Activated CD4-positive, alpha-beta T cell treated with anti-CD3 and anti-CD28 coated beads, Interleukin-2, amount 50 U/mL, for 1 hour (primary cell): ENCODE measurements around the gene CTIF.
A peak's percentile ranks its signal among the peaks of the same experiment; 100 is the strongest.

Experiments
- DNase-seq: peaks from one replicate; pipeline ENCODE4 v3.0.0-alpha.2; 2020

The CTIF gene

DNA sequence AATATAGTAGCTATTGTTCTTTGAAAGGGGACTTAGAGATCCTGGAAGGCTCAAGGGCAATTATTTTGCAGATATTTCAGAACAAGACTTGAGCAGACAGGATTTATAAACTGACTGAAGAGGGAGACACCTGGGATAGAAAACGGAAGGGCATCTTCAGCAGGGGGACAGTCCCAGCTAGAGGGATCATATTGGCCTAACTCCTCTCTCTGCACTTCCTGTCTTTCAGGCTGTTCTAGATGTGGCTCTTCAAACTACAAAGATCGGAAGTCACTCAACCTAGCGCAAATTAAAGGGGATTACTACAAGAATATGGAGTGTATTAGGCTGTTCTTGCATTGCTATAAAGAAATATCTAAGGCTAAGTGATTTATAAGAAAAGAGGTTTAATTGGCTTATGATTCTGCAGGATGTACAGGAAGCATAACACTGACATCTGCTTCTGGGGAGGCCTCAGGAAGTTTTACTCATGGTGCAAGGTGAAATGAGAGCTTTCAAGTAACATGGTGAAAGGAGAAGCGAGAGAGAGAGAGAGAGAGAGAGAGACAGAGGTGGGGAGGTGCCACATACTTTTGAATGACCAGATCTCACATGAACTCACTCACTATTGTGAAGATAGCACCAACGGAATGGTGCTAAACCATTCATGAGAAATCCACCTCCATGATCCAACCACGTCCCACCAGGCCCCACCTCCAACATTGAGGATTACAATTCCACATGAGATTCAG lies 5.3 kb upstream of the CTIF start:
- no peak for DNase-seq

DNA sequence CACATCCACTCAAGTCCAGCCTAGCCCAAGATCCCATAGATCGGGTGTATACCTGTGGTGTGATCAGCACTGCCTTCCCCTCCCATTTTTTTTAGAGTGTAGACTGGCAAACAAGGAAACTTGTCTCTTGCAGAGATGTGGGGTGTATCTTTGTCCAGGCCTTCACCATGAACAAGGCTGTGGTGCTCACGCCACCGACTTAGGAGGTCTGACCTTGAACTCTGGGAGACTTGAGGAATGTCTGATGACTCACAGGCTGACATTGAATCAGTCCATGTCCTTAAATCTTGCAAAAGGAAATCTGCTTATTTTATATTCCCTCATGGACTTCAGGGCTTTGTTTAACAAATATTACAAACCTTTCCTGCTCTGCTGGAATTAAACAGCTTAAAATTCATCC lies 4.5 kb upstream of the CTIF start:
- no peak for DNase-seq

DNA sequence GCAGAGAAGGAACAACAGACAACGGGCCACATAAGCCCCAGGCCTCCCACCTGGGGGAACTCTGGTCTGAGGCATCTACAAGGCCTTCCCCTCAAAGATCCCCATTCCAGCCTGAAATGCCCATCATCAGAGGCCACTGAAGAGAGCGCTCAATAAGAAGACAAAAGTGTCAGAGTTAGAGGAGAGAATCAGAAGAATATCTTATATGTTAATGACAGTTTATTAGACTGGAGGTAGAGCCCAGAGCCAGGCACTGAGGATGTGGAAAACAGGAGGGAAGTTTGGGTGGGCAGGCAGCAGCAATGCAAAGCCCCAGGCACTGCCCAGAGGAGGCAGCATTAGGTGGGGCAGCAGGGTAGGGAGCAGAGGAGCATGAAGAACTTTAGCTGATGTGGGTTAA lies 2.9 kb upstream of the CTIF start:
- no peak for DNase-seq

DNA sequence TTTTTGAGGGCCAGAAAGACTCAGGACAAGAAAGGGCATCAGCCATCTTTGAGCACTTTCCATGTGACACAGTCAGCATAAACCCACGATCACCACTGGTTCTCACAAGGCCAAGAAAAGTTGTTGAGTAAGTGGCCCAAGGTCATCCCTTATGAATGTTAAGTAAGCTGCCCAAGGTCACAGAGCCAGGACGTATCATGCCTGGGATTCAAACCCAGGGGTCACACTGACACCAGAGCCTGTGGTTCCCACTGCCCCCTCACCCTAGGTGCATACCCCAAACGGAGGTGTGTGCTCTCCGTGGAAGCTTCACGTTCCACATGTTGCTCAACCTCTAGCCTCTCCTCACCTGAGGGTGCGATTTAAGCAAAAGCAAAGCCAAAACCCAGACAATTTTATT lies 2.3 kb upstream of the CTIF start:
- no peak for DNase-seq

DNA sequence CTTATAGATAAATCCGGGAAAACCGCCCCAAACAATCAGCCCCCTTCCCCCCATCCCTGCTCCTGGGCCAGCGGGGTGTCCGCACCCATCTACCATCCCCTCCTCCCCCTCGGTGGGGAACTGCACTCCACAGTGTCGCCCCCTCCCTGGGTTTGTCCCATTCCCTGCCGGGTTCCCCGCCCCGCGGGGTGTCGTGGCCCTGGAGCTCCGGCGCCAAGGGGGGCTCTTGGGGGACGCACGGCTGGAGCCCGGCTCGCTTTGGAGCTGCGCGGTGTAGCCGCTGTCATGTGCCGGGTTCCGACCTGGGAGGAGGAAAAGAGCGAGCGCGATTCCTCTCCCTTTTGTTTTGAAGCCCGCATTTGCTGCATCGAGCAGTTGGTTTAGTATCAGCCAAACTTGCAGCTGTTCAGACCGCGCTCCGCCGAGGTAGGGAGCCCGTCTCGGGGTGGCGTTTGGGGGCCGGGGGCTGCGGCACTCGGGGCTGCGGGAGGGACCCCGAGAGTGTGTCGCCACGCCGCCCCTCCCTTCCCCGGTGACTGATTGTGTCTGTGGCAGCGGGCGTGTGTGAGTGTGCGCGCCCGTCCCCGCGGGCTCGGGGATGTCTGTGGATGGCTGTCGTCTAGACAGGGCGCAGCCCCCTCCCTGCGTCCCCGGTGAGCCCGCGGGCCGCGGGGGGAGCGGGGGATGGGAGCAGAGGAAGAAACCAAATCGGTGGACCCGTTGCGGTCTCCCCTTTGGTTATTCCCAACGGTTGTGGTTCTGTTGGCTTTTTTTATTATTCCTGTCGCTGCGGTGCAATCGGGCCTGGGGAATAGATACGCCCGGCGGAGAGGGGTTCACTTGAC lies 797 bp downstream of the CTIF start:
- peak; percentile 27 for DNase-seq

DNA sequence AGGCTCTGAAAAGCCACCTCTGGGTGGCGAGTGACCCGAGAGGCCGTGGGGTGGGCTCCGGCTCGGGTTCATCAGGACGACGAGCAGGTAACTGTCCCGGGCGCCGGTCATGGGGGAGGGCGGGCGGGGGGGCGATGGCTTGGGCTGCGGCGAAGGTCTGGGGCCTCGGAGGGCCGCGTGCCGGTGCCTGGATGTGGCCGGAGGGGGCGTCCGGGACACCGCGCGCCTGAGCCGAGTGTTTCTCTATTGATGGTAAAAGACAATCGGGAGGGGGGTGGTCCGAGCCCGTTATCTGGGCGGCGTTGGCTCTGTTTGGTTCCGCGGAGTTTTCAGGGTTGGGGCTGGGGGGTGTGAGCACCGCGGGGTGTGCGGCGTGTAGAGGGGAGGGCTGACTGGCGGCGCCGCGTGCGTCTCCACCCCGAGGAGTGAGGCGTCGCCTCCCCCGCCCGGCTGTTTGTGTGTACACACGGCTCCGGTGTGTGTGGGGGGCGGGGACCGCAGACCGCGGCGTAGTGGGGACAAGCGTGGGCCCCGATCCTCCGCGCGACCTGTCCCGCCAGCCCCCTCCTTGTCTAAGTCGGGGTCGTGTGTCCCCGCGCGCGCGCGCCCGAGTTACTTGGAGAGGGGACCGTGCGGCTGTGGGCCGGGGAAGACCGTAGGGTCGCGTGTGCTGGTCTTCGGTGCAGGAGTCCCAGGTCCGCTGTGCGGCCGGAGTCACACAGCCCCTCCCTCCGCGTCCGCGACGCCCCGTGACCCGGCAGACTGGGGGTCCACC lies 1.6 kb downstream of the CTIF start:
- peak; percentile 39 for DNase-seq

DNA sequence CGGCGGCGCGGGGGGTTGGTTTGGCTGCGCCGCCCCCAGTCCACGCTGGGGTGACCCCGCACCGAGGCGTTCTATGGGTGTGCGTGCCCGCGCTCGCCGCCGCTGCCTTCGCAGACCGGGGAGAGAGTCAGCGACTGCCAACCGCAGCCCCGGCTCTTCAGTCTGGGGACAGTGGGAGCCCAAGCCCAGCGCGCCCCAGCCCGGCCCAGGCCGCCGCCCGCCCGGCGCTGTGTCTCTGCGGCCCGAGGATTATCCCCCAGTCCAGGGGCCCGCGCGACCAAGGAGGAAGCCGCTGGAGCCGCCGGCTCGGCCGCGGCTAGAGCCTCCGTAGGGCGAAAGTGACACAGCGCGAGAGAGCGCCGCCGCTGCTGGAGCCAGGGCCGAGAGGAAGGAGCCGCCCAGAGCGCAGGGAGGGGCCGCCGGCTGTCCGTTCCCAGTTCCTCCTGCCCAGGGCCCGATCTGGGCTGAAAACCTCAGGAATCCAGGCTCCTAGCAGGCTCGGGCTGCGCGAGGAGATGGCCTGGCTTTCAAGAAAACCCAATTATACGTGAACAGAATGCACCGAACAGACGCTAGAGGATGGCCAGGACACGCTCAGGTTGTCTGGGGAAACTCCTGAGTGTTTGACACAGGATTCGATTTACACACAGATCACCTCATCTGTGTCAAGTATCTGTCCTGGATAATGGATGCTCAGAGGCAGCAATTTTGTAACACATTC lies 2.4 kb downstream of the CTIF start:
- peak; percentile 4 for DNase-seq

DNA sequence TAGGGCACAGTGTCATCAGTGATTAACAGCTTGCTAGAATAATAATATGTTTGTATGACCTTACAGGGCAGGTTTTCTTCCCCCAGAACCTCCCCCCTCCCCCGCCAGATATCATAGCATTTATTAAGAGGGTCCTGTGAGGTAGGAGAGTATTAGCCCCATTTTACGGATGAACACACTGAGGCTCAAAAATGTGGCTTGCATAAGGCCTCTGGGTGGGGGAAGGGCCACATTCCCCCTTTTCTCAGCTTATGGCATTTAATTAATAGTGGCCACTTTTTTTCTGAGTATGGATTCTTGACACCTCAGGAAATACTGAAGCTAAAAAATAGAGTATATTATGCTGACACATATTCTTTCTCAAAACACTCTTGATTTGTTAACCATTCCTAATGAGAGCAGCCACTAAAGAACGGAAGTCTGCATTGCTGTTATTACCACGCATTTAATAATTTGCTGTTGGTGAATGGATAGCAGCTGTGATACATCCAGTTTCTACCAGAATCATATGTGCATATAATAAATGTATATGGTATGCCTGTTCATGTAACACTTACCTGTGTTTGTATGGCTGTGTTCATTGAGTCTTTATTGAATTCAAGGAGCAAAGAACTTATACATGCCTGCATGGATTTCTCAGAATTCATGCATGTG lies 3.0 kb downstream of the CTIF start:
- DNase-seq: no peak

DNA sequence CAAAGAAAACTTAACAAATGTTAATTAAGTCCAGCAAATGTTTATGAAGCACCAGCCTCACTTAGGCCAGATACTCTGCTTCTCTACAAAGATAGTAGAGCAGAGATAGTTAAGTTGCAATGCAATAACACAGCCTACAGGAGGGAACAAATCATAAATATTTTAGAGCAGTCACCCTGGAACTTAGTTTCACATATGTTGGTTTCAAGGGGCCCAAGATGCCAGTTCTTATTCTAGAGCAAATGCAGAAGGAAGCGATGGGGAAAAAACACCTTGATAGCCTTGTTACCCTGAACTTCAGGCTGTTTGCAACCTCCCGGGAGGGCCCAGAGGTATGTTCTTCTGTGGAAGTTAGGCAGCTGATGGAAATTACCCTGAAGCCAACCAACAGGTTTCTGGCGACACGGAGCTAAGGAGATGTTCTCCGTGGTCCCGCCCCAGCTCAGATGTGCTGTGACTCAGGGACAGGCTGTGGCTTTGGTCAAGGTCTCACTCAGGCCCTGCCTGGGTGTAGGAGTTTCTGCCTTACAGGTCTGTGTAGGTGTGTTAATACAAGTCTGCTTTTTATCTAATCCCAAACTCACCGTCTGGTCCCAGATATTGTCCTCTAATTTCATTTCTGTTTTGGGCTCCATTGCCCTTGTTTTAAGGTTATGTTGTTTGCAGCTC lies 3.8 kb downstream of the CTIF start:
- no peak for DNase-seq

DNA sequence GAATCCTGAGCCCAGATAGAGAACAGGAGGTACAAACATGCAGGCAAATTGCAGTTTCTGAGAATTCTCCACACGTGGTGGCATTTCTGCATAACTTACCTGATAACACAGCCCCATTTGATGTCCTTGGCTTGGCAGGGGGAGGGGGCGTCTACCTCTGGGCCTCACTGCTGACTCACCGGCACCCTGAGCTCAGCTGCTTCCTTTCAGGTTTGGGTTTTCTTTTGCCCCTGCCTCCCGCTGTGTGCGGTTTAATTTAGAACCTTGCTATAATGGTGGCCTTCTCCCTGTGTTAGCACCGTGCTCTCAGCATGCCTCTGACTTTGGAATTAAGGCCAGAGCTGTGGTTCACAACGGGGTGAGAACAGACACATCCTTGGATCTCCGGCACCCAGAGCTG lies 4.4 kb downstream of the CTIF start:
- DNase-seq: peak; percentile 12

DNA sequence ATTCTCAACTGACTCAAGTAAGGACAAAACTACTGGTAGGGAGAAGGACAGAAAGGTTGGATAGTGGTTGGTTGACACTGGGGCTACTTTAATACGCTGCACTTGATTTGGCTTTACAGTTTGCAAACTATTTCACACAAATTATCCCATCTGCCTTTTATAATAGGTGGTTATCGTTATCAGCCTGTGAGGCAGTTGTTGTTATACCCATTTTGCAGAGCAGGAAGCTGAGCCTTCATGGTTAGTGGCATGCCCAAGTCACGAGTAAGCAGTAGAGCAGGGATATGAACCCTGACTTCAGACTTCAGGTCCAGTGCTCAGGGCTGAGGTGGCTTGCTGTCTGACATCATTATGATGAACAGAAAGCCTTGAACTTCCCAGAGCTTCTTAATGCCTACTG lies 5.3 kb downstream of the CTIF start:
- no peak for DNase-seq

DNA sequence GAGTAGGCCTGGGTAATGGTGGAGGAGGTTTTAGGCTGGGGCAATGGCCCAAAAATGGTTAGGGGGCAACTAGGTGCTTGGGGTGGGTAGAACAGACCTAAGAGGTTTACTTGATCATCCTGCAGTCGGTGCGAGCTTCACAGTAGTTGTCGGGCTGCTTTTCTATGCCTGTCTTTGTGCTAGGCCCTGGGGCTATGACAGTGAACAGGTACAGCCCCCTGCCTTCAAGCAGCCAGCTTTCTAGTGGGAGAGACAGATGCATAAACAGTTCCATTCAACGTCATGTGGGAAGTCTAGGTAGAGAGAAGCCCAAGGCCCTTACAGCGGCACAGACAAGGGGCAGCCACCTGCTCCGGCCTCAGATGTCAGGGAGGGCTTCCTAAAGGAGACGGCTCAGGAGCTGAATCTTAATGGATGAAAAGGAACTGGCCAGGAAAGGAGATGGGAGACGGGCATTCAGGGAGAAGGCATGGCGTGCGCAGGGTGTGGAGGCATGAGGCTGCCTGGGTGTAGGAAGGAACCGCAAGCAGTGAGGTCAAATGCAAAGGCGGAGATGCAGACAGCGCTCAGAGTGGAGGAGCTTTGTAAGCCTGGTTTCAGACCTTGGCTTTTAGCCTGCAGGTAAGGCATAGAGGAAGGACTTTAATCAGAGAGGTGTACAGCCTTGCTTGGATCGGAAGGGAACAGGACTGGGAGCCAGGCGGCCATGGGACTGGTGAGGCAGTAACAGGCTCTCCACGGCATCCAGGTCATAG lies 6.0 kb downstream of the CTIF start:
- no peak for DNase-seq

DNA sequence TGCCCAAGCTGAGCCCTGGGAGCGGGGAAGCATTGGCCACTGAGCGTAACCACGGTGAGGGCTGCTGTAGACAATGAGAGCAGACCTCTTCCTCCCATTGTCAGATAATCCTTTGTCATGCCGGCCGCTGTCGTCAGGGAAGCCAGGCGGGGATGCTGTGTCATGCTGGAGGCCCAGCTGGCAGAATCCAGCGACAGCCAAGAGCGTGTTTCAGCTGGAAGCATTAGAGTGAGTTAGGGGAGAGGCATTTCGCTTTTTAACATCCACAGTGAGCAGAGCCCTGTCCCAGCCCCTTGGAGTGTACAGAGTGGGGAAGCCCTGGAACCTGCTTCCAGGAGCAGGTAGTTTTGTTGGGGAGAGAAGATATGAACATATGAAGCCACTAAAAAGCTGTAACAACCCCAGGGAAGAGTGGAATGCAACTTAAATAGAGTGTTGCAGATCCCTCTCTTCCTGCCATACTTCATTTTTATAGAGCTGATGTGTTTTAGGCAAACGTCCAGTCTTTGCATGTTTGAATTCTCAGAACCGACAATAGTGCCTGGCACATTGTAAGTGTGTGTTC lies 7.0 kb downstream of the CTIF start:
- no peak for DNase-seq

DNA sequence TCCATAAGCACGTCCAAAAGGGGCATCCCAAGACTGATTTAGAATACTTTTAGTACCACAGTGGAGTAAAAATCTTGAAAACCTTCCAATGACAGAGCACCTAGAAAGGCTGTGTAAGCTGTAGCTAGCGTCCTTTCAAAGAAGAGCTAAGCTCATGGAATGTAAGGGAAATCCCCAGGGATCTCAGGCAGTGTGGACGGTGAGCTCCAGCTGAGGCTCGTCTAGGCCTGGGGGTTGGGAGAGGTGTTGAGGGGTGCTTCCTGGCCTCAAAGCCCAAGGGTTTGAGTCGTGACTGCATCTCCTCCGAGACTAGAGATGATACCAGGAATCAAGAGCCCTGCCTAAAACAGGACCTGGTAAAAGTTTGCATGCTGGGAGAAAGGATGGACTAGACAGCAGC lies 7.6 kb downstream of the CTIF start:
- no peak for DNase-seq

DNA sequence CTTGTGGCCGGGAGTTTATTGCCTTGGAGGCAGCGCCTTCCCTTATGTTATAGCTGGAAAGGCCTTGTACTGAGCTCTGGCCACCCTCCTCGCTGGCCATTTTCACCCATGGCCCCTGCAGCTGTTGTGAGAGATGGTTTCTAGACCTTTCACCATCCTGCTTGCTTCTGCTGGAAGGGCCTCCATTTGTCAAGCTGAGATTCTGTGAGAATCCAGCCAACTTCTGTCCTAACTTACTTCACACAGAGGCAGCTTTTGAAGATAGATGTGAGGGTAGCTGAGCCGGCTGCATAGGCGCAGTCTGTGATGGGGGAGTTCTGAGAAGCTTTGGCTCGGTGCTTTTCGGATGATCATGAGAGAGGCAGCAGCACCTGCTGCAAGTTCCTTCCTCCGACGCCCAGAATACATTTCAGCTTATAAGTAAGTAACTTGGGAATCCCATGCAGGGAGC lies 8.7 kb downstream of the CTIF start:
- DNase-seq: no peak

DNA sequence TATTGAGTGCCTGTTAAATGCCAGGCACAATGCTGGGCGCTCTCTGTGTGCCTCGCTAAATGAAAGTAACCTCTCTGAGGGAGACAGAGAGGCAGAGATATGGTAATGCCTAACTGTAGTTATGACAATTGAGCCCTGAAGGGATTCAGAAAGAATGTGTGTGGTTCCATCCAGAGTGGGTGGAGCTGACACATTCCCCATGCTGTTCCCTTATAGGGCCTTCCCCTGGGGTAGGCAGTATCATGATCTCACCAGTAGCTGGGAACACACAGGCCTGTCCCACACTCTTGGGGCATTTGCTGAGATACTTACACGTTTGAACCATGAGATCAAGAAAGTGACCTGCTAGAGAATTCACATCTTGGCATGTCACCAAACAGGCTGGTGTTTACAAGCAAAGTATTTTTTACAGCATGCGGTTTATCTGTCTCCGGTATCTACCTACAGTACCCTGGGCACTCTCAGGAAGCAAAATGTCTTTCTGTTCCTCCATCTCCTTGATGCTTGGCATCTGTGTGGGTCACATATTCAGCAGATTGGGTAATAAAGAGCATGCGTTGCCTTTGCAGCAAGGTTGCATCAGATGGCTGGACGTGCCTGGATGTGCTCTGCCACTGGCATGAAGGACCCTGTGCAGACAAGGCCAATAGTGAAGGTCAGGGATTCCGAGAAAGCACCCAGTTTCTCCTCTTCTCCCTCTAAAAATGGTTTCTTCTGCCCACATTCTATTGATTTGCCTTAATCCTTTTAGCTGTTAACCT lies 9.4 kb downstream of the CTIF start:
- DNase-seq: no peak

DNA sequence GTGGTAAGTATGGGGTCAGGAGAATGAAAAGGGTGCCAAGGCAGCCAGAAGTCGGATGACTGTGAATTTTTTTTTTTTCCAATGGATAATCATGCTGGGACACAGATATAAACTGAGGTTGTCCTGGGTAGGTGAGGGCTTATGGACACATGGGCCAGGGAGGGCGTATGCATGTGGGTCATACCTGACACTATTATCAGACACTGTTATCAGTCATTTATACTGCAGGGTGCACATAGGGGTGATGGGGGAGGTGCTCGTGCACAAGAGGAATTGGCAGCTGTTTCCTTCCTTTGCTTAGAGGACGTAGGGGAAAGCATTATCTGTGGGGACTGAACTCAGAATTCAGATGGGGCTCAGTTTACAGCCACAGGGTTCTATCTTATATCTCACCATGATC lies 10.1 kb downstream of the CTIF start:
- DNase-seq: no peak

DNA sequence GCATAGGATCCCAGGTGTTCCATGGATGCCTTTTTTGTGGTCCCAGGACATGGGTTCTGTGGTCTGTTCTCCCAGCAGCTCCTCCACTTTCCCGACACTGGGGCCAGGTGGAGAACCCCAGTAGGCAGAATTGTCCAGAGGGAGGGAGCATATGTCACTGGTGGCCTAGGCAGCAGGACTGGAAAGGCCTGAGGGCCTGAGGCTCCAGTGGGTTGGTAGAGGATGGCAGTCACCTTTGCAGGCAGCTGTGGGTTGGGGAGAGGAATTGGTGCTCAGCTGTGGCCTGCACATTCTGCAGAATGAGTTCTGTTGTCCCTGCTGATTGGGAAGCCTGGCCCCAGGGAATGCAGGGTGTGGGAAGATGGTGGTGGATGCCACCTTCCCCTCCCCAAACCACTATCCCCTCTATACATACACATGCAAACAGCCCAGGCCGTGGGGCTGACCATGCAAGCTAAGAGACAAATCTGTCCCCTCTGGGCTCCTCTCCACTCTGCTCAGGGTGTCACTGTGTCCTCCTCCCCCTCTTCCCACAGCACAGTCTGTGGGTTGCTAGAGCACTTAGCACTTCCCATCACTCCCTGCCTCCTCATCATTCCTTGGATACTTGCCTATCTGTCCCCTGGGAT lies 11.4 kb downstream of the CTIF start:
- no peak for DNase-seq

DNA sequence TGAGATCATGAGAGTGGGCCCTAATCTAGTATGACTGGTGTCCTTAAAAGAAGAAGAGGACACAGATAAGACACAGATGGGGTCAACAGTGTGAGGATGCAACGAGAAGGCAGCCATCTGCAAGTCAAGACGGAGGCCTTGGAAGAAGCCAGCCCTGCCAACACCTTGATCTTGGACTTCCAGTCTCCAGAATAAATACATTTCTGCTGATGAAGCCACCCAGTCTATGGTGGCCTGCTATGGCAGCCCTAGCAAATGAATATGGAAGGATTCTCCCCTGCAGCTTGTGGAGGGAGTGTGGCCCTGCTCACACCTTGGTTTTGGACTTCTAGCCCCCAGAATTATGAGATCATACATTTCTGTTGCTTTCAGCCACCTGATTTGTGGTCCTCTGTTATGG lies 12.3 kb downstream of the CTIF start:
- DNase-seq: no peak
